H9 (cell line): ENCODE data around the gene CD47. TPM values are rescaled to one million over a fixed set of nuclear protein-coding genes. Genes with fewer than 3 reads are reported as not detected.

Source experiments
- DNase-seq: peaks from one replicate; pipeline ENCODE4 v3.0.0-alpha.2; 2017
- H2AFZ ChIP-seq: one replicate; pipeline ENCODE4 v1.6.1; 2013; ENCODE audit warnings: mild to moderate bottlenecking, low read length, control low read depth, moderate library complexity
- H2AK5ac ChIP-seq: 2 replicates; pipeline ENCODE4 v1.6.1; 2013; ENCODE audit warnings: low read length, control low read depth, mixed read lengths; ENCODE audit not compliant: insufficient read length
- H2BK120ac ChIP-seq: one replicate; pipeline ENCODE4 v1.6.1; 2013; ENCODE audit warnings: low read depth, mild to moderate bottlenecking, low read length, control low read depth, inconsistent platforms; ENCODE audit not compliant: poor library complexity, severe bottlenecking
- H2BK12ac ChIP-seq: 2 replicates; pipeline ENCODE4 v1.6.1; 2013; ENCODE audit warnings: low read length, control low read depth, mixed read lengths, low read depth; ENCODE audit not compliant: insufficient read length
- H2BK15ac ChIP-seq: 2 replicates; pipeline ENCODE4 v1.6.1; 2013; ENCODE audit warnings: low read depth, low read length, control low read depth
- H2BK20ac ChIP-seq: one replicate; pipeline ENCODE4 v1.6.1; 2013; ENCODE audit warnings: low read depth, mild to moderate bottlenecking, low read length, control low read depth, inconsistent platforms; ENCODE audit not compliant: poor library complexity, severe bottlenecking
- H2BK5ac ChIP-seq: 2 replicates; pipeline ENCODE4 v1.6.1; 2013; ENCODE audit warnings: low read length, control low read depth, mixed read lengths; ENCODE audit not compliant: insufficient read length
- H3K14ac ChIP-seq: 2 replicates; pipeline ENCODE4 v1.6.1; 2013; ENCODE audit warnings: low read length, control low read depth; ENCODE audit not compliant: insufficient read depth
- H3K18ac ChIP-seq: 2 replicates; pipeline ENCODE4 v1.6.1; 2013; ENCODE audit warnings: low read depth, mild to moderate bottlenecking, mixed read lengths, low read length, control low read depth; ENCODE audit not compliant: insufficient read length
- H3K23ac ChIP-seq: 2 replicates; pipeline ENCODE4 v1.6.1; 2013; ENCODE audit warnings: low read length, control low read depth, mixed read lengths, low read depth; ENCODE audit not compliant: insufficient read length
- H3K23me2 ChIP-seq: 2 replicates; pipeline ENCODE4 v1.6.1; 2013; ENCODE audit warnings: low read depth, mild to moderate bottlenecking, mixed read lengths, low read length, control low read depth; ENCODE audit not compliant: insufficient read length, poor library complexity, severe bottlenecking
- H3K27ac ChIP-seq: 2 replicates; pipeline ENCODE4 v1.5.1; 2013; ENCODE audit warnings: low read length, control low read depth, mixed read lengths, low read depth; ENCODE audit not compliant: insufficient read length
- H3K27me3 ChIP-seq: 2 replicates; pipeline ENCODE4 v1.6.1; 2013; ENCODE audit warnings: low read length, control low read depth, inconsistent platforms; ENCODE audit not compliant: insufficient read depth
- H3K4ac ChIP-seq: 2 replicates; pipeline ENCODE4 v1.6.1; 2013; ENCODE audit warnings: low read depth, mild to moderate bottlenecking, control low read depth, inconsistent platforms, low read length, moderate library complexity
- H3K4me1 ChIP-seq: 2 replicates; pipeline ENCODE4 v1.6.1; 2013; ENCODE audit warnings: low read length, control low read depth, inconsistent platforms; ENCODE audit not compliant: insufficient read depth
- H3K4me2 ChIP-seq: 2 replicates; pipeline ENCODE4 v1.6.1; 2013; ENCODE audit warnings: low read length, control low read depth, mixed read lengths; ENCODE audit not compliant: insufficient read length, insufficient read depth
- H3K56ac ChIP-seq: 2 replicates; pipeline ENCODE4 v1.6.1; 2013; ENCODE audit warnings: low read depth, mild to moderate bottlenecking, mixed read lengths, low read length, control low read depth; ENCODE audit not compliant: insufficient read length
- H3K79me1 ChIP-seq: 2 replicates; pipeline ENCODE4 v1.6.1; 2013; ENCODE audit warnings: low read depth, mild to moderate bottlenecking, moderate library complexity, low read length, control low read depth, inconsistent platforms; ENCODE audit not compliant: insufficient read depth, poor library complexity, severe bottlenecking
- H3K79me2 ChIP-seq: 2 replicates; pipeline ENCODE4 v1.6.1; 2013; ENCODE audit warnings: low read length, control low read depth, inconsistent platforms; ENCODE audit not compliant: insufficient read depth
- H3K9ac ChIP-seq: 2 replicates; pipeline ENCODE4 v1.6.1; 2013; ENCODE audit warnings: low read length, control low read depth, mixed read lengths; ENCODE audit not compliant: insufficient read length; ENCODE audit errors: extremely low read depth
- H3K9me3 ChIP-seq: one replicate; pipeline ENCODE4 v1.6.1; 2013; ENCODE audit warnings: low read depth, low read length, inconsistent platforms; ENCODE audit not compliant: control insufficient read depth
- H3T11ph ChIP-seq: one replicate; pipeline ENCODE4 v1.6.1; 2013; ENCODE audit warnings: mild to moderate bottlenecking, low read length, control low read depth, inconsistent platforms
- H4K20me1 ChIP-seq: one replicate; pipeline ENCODE4 v1.6.1; 2013; ENCODE audit not compliant: control insufficient read depth, insufficient read length, insufficient read depth
- H4K5ac ChIP-seq: 2 replicates; pipeline ENCODE4 v1.6.1; 2013; ENCODE audit warnings: low read depth, mild to moderate bottlenecking, mixed read lengths, low read length, control low read depth; ENCODE audit not compliant: insufficient read length
- H4K8ac ChIP-seq: replicated peaks from 2 replicates; pipeline ENCODE4 v1.6.1; 2013; ENCODE audit warnings: low read length, control low read depth, mixed read lengths, low read depth; ENCODE audit not compliant: insufficient read length
- H4K91ac ChIP-seq: 2 replicates; pipeline ENCODE4 v1.6.1; 2013; ENCODE audit warnings: low read depth, mild to moderate bottlenecking, moderate library complexity, mixed read lengths, low read length, control low read depth; ENCODE audit not compliant: insufficient read length
- H3K27ac Mint-ChIP-seq, 3 experiments: 2 replicates in 2 of 3; 3 replicates in 1 of 3; pipeline ENCODE4 v1.8.0; 2020 to 2021; ENCODE audit warnings: mixed read lengths in 3 of 3, mild to moderate bottlenecking in 1 of 3, moderate library complexity in 1 of 3
- H3K27me3 Mint-ChIP-seq: 2 replicates; pipeline ENCODE4 v1.8.0; 2021; ENCODE audit warnings: low read depth, mild to moderate bottlenecking, moderate library complexity, mixed read lengths
- H3K36me3 Mint-ChIP-seq, 3 experiments: 2 replicates in 2 of 3; 3 replicates in 1 of 3; pipeline ENCODE4 v1.8.0; 2020 to 2021; ENCODE audit warnings: low read depth in 3 of 3, mixed read lengths in 3 of 3; ENCODE audit not compliant: insufficient read depth in 1 of 3
- H3K4me1 Mint-ChIP-seq, 2 experiments: 2 replicates each; pipeline ENCODE4 v1.8.0; 2020; ENCODE audit warnings: mixed read lengths in 2 of 2
- H3K4me3 Mint-ChIP-seq, 2 experiments: 2 replicates in 1 of 2; 3 replicates in 1 of 2; pipeline ENCODE4 v1.8.0; 2020 to 2021; ENCODE audit warnings: mild to moderate bottlenecking in 2 of 2, mixed read lengths in 2 of 2, moderate library complexity in 1 of 2
- H3K9me3 Mint-ChIP-seq, 2 experiments: 2 replicates in 1 of 2; 3 replicates in 1 of 2; pipeline ENCODE4 v1.8.0; 2020; ENCODE audit warnings: mild to moderate bottlenecking in 2 of 2, mixed read lengths in 2 of 2, moderate library complexity in 1 of 2
- WGBS: extraction: QIAGEN DNeasy Blood & Tissue Kit; methylation state at CpG from one replicate; pipeline ENCODE4 v1.1.7; 2013; ENCODE audit warnings: missing lambda C conversion rate, low lambda C conversion rate, mixed read lengths; ENCODE audit not compliant: insufficient read length; ENCODE audit errors: extremely low coverage; 5-methylcytosine and 5-hydroxymethylcytosine counted together
- total RNA-seq: library from RNA; stranded (reverse); gene quantifications from 2 replicates; pipeline ENCODE4 v1.2.1, GENCODE V29; 2021
- TF ChIP-seq, protein P1 (sequence below): fragments of 200-600 bp; sonication (generic); conservative IDR thresholded peaks from 3 replicates; pipeline ENCODE4 v1.8.0; 2021; ENCODE audit warnings: antibody characterized with exemption, mild to moderate bottlenecking

CD47 gene
- total RNA-seq, 1 experiment from 2014 or later = 15.4 TPM

DNA sequence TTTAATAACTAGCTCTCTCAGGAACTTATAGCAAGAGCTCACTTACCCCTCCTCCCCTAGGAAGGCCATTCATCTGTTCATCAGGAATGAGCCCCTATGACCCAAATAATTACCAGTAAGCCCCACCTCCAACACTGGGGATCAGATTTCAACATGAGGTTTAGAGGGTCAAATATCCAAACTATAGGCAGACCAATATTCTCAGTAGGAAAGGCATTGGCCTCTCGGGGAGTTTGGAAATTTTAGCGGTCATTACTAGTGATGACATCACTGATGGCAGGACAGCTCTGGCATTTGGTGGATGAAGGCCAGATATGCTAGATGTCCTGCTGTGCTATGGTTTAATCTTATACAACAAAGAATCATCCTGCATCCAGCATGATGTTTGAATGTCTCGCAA, 15.2 kb upstream of the CD47 start:
- no peak overlapping the region for H2AK5ac ChIP-seq
- no peaks in the 10 kb centered on the region for H3K9me3 ChIP-seq
- H3K4me2 ChIP-seq = no peak overlapping the region
- H3K14ac ChIP-seq = no peak overlapping the region
- no peak overlapping the region for H4K91ac ChIP-seq
- Mint-ChIP-seq H3K36me3 (no peaks in the 10 kb centered on the region), H3K27ac (no peak overlapping the region; a peak in 1 of 7 replicates), H3K27me3 (peaks cover 1% of the 10 kb centered on the region), H3K4me3 (no peak overlapping the region), H3K4me1 (peaks cover 3 to 8% of the 10 kb centered on the region in 2 experiments; a peak in 3 of 4 replicates), H3K9me3 (no peaks in the 10 kb centered on the region)
- H3K4ac ChIP-seq = no peak overlapping the region
- no peak overlapping the region for H3K56ac ChIP-seq
- no peak overlapping the region for H2BK120ac ChIP-seq
- H2AFZ ChIP-seq = no peak overlapping the region
- H2BK5ac ChIP-seq = no peak overlapping the region
- no peaks in the 10 kb centered on the region for H4K20me1 ChIP-seq
- no CpG with 5 or more reads among the region's 3 CpGs for WGBS
- H3K9ac ChIP-seq = no peak overlapping the region
- H3K79me1 ChIP-seq = no peaks in the 10 kb centered on the region
- no peaks in the 10 kb centered on the region for H3K27me3 ChIP-seq
- H2BK15ac ChIP-seq = no peak overlapping the region
- no peaks in the 10 kb centered on the region for H3K4me1 ChIP-seq
- no peak for DNase-seq
- no peak overlapping the region for H4K5ac ChIP-seq
- H2BK20ac ChIP-seq = no peak overlapping the region
- H4K8ac ChIP-seq = no peak overlapping the region
- no peak overlapping the region for H2BK12ac ChIP-seq
- no peak overlapping the region for H3K27ac ChIP-seq
- H3T11ph ChIP-seq = no peak overlapping the region
- TF ChIP-seq, protein P1, sequence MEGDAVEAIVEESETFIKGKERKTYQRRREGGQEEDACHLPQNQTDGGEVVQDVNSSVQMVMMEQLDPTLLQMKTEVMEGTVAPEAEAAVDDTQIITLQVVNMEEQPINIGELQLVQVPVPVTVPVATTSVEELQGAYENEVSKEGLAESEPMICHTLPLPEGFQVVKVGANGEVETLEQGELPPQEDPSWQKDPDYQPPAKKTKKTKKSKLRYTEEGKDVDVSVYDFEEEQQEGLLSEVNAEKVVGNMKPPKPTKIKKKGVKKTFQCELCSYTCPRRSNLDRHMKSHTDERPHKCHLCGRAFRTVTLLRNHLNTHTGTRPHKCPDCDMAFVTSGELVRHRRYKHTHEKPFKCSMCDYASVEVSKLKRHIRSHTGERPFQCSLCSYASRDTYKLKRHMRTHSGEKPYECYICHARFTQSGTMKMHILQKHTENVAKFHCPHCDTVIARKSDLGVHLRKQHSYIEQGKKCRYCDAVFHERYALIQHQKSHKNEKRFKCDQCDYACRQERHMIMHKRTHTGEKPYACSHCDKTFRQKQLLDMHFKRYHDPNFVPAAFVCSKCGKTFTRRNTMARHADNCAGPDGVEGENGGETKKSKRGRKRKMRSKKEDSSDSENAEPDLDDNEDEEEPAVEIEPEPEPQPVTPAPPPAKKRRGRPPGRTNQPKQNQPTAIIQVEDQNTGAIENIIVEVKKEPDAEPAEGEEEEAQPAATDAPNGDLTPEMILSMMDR = no peak
- no peaks in the 10 kb centered on the region for H3K79me2 ChIP-seq
- H3K23ac ChIP-seq = no peak overlapping the region
- H3K18ac ChIP-seq = no peak overlapping the region
- H3K23me2 ChIP-seq = no peaks in the 10 kb centered on the region
